Measurements from ENCODE around the gene CSMD2. TPM values are rescaled to one million over a fixed set of nuclear protein-coding genes. Genes with fewer than 3 reads are reported as not detected.

CSMD2 gene
- total and polyA plus RNA-seq, 2 of the 4 experiments (the other 2 are of a cell fraction), result under 0.01 to 0.36 TPM

GRCh38 chr1:33682371-33682770, 482.7 kb downstream of the CSMD2 start:
- Histone ChIP-seq H2AK9ac (replicated peaks; ENCODE audit: low read depth, low read length, poor library complexity) (no peak overlapping the region), H4K91ac (ENCODE audit: insufficient read depth, low read depth, low read length) (no peak overlapping the region), H3K27ac (ENCODE audit: insufficient read depth, low read length) (no peak overlapping the region), H2AFZ (replicated peaks; ENCODE audit: low read length, poor library complexity) (no peak overlapping the region), H3K4me1 (ENCODE audit: control insufficient read depth, insufficient read depth, low read length) (no peaks in the 10 kb centered on the region), H3K4me2 (ENCODE audit: low read depth, low read length) (no peak overlapping the region), H4K8ac (ENCODE audit: low read depth in 2 of 2, low read length in 2 of 2) (no peak overlapping the region), H3K9me3 (ENCODE audit: control insufficient read depth, insufficient read depth, low read length) (no peaks in the 10 kb centered on the region), H4K5ac (ENCODE audit: low read depth, low read length) (no peak overlapping the region), H3K4ac (ENCODE audit: low read depth, low read length) (no peak overlapping the region), H3K23ac (ENCODE audit: low read depth, low read length) (no peak overlapping the region), H2BK20ac (ENCODE audit: low read depth, low read length) (no peak overlapping the region), H3K79me1 (ENCODE audit: low read depth in 1 of 2, low read length in 2 of 2) (no peaks in the 10 kb centered on the region), H3K4me3 (ENCODE audit: insufficient read depth, low read depth, low read length) (no peak overlapping the region), H3K56ac (ENCODE audit: extremely low read depth, insufficient read depth, low read length) (no peak overlapping the region), H2BK5ac (ENCODE audit: low read depth, low read length, poor library complexity, severe bottlenecking) (no peak overlapping the region), H3K14ac (replicated peaks; ENCODE audit: low read depth, low read length) (no peak overlapping the region), H2AK5ac (ENCODE audit: low read depth, low read length) (no peak overlapping the region), H3K9ac (ENCODE audit: low read depth, low read length) (no peak overlapping the region), H3K27me3 (ENCODE audit: control insufficient read depth, insufficient read depth, low read length) (no peaks in the 10 kb centered on the region), H2BK120ac (ENCODE audit: low read depth, low read length) (no peak overlapping the region), H2BK15ac (ENCODE audit: low read depth, low read length) (no peak overlapping the region), H4K20me1 (ENCODE audit: insufficient read depth, low read length) (no peaks in the 10 kb centered on the region), H3K36me3 (ENCODE audit: control insufficient read depth, insufficient read depth, low read length) (no peaks in the 10 kb centered on the region), H3K9me1 (ENCODE audit: insufficient read depth, low read length) (no peaks in the 10 kb centered on the region), H3K18ac (ENCODE audit: low read depth, low read length) (no peak overlapping the region)
- ATAC-seq (ENCODE audit: low read depth), result no peak
- ChIA-PET POLR2A (ENCODE audit: unreplicated experiment) (no interaction called here), CTCF (no interaction called here)
- intact Hi-C loops (cut with micrococcal nuclease) (no loop called here), dilution Hi-C loops (cut with HindIII; ENCODE audit: low sequenced_read_pairs, unreplicated experiment) (no loop called here), in situ Hi-C loops (cut with MboI; ENCODE audit: low sequenced_read_pairs) (no loop called here)
- BruUV-seq (replicated peaks), result no TSS peak
- WGBS, 2 experiments (ENCODE audit: extremely low coverage in 2 of 2, insufficient read length in 1 of 2), result no CpG with 5 or more reads among the region's 2 CpGs
- TF ChIP-seq CTCF (conservative IDR thresholded peaks at IDR 0.05; ENCODE audit: low read depth, low read length), result no peak
- TF ChIP-seq NFE2L2 (IDR thresholded peaks at IDR 0.05; ENCODE audit: low read depth, low read length), result no peak
- TF ChIP-seq MAFK (IDR thresholded peaks at IDR 0.05; ENCODE audit: low read depth, low read length), result no peak
- TF ChIP-seq FOS (IDR thresholded peaks at IDR 0.05; ENCODE audit: low read depth, low read length), result no peak
- no peak for DNase-seq
